Stimulated activated CD8-positive, alpha-beta memory T cell treated with anti-CD3 and anti-CD28 coated beads, Interleukin-4, amount 100 ng/mL, for 4 hours (primary cell): ENCODE results near the gene GSC2.

Experiments
- DNase-seq, 2 donors: peaks; one replicate each; pipeline ENCODE4 v3.0.0-alpha.2; 2020; ENCODE audit warnings: low read depth in 2 of 2, low spot score in 1 of 2

The GSC2 gene

DNA sequence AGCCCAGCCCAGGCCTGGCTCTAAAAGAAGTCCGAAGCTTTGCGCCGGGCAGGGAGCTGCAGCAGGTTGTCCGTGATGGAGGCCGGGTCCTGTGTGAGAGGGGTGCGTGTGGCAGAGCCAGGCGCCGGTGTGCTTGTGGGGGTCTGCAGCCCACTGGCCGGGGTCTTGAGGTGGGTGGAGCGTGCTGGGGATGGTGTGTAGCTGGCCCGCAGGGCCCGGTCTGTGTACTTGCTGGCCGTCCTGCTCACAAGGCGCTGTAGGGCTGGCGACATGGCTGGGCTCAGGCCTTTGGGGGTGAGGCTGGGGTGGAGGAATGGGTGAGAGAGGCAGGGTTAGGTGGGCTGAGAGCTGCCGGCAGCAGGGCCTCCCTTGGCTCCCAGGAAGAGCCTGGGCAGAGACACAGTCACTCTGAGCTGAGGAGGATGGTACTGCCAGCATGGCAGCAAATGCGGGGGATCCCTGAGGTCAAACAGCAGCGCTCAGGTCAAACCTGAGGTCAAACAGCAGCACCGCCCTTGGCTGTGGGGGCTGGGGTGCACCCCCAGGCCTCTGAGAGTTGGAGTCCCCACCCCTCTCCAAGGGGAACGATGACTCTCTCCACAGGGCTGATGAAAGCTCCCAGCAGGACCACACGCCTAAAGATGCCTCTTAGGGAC is 15.8 kb downstream of the GSC2 start:
- DNase-seq, result no peak

DNA sequence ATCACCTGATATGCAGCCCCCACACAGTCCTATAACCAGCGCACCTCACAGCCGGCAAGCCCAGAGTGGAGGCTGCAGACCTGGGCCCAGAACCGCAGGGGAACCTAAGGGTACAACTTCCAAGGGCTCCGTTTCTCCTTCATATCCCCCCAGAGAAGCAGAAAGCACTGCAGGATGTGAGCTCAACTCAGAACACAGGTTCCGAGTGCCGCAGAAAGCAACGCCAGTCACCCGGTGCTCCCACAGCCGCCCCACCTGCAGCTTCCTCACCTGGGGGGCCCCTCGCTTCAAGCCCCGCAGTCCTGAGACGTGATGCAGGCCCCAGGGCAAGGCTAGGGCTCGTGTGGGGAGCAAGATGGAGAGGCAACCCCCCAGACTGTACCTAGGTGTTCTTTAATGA is 16.5 kb downstream of the GSC2 start:
- no peak for DNase-seq

DNA sequence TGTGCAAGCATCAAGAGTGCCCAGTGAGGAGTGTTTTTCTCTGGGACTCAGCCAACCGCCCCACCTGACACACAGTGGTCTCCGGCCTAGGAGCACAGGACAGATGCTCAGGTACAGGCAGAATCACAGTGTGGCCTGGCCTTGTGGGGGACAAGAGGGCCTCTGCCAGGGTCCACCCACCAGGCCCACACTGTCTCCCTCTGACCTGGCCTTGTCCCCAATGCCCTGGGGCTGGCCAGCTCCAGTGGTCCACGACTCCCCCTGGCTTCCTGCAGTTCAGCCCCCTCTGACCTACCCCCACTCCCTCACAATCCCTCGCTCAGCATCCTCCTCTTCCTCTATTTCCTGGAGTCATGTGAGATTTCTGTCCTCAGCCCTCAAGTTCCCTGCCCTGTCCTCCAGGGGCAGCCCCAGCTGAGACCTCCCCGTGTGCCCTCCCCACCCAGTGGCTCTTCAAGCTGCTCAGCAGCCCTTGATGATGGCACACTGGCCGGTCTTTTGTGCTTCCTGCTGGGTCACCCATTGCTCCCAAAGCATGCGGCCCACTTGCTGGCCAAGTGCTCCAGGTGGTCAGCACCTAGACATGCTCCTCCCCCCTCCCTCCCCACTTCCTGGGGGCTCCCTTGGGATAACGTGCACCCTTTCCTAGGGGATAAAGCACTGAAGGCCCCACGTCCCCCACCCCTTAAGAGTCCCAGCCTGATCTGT is 17.2 kb downstream of the GSC2 start:
- DNase-seq, result no peak

DNA sequence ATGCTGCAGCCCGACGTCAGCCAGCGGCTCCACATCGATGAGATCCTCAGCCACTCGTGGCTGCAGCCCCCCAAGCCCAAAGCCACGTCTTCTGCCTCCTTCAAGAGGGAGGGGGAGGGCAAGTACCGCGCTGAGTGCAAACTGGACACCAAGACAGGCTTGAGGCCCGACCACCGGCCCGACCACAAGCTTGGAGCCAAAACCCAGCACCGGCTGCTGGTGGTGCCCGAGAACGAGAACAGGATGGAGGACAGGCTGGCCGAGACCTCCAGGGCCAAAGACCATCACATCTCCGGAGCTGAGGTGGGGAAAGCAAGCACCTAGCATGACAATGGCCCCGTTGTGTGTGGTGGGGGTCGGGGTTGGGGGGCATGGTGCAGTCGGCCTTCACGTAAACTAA is 17.9 kb downstream of the GSC2 start:
- no peak for DNase-seq

DNA sequence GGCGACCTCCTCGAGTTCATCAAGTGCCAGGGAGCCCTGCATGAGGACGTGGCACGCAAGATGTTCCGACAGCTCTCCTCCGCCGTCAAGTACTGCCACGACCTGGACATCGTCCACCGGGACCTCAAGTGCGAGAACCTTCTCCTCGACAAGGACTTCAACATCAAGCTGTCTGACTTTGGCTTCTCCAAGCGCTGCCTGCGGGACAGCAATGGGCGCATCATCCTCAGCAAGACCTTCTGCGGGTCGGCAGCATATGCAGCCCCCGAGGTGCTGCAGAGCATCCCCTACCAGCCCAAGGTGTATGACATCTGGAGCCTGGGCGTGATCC is 18.4 kb downstream of the GSC2 start:
- no peak for DNase-seq

DNA sequence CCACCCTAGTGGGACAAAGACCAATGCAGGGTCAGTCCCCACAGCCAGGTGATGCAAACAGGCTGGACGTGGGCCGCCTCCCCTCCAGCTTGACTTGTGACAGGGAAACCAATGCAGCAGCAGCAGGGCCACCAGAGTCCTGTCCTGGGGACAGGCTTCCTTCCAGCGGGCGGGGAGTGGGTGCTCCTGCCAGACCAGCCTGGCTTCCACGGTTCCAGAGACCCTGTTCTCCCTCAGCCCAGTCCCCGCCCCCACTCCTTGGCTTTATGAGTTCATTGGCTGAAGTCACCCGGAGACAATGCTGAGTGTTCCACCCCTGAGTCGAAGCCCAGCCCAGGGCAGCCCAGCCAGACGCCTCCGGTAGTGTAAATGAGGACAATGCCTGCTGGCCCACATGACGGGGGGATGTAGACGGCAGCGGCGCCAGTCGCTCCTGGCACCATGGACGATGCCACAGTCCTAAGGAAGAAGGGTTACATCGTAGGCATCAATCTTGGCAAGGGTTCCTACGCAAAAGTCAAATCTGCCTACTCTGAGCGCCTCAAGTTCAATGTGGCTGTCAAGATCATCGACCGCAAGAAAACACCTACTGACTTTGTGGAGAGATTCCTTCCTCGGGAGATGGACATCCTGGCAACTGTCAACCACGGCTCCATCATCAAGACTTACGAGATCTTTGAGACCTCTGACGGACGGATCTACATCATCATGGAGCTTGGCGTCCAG is 19.0 kb downstream of the GSC2 start, which contains the start of gene TSSK2:
TSSK2 (plus strand) TSS at position 350 of the 726 bp plus-strand sequence; CDS start at position 442, 92 bp downstream.
- DNase-seq, result no peak

DNA sequence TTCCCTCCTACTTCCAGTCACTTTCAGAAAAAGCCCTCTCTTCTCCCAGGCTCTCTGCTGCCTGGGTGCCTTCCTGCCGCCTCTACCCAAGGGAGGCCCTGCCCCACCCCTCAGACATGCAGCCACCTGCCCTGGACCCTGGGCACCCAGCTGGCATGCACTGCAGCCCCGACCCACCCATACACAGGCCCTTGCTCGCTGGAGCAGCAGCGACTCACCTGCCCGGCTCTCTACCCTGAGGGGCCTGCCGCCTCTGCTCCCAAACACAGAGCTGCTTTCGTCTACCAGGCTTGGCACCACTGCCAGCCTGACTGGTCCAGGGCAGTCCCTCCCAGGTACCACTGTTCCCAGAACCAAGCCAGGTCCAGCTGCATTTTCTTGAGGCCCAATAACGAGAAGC is 20.2 kb downstream of the GSC2 start:
- no peak for DNase-seq

DNA sequence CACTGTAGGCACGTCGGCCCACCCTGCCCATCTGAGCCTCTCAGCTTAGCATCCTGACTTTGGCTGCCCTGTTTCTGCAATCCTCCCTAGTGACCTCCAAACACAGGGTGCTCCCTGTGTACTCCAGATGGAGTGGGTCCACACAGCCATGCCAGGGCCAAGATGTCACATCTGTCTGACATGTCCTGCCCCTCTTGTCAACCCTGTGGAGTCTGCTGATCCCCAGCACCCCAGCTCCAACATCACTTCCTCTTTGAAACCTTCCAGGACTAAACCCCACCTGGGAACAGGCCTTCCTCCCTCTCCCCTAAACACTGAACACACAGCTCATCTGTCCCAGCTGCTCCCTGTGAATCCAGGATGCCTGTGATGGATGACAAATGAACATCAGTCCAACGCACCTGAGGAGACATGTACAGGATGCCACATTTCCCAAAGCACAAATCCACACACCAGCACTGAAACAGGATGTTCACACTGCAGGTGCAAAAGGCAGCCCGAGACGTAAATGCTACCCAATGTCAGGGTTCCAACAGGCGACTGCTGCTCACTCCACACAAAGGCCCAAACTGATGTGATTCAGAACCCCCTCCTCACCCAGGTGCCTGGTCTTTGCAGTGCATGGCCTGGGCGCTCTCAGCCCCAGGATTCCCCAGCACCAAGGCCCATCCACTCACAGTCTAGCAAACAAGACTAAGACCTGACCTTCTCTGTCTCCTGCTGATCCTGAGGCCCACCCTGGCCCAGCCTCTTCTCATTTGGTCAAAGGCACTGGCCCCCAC is 21.0 kb downstream of the GSC2 start:
- no peak for DNase-seq

DNA sequence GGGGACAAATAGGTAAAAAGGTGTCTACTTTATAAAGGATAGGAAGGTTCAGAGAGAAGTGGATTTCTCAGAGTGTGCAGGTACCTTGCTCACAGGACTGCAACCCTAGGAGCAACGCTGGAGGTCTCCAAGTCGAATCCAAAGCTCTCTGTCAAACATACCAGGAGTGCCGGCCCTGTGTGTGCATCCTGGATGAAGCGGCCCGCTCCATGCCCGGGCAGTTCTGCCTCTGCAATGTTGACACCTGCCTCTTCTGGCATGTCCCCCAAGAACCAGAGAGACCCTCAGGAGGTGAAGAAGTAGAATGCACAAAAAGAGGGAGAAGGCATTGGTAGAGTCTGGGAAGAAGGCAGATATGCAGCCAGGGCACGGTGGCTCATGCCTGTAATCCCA is 22.1 kb downstream of the GSC2 start:
- no peak for DNase-seq

DNA sequence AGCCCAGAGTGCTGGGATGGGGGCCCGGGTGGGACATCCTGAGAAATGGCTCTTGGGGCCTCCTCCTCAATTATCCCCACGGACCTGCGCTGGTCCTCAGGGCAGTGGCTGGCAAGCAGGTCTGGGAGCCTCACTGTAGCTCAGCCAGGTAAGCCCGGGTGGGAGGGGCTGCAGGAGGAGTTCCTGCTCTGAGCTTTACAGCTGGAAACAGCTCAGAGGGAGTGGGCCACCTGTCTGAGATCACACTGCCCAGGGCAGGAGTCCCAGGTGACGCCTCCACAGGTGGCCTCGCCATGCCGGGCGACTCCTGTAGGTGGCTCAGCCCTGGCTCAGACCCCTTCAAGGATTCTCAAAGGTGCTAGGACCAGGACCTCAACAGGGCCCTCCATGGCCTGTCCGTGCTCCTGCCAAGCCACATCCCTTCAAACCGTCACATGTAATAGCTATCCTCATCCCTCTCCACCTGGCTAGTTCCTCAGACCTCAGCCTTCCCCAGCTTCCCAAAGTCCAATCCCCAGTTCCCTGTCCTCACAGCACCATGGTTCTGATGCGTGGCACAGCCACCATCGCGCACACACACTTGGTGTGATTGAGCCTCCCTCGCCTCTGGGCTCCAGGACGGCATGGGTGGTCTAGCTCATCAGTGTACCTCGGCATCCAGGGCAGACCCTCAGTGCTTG is 22.6 kb downstream of the GSC2 start:
- DNase-seq, result no peak

DNA sequence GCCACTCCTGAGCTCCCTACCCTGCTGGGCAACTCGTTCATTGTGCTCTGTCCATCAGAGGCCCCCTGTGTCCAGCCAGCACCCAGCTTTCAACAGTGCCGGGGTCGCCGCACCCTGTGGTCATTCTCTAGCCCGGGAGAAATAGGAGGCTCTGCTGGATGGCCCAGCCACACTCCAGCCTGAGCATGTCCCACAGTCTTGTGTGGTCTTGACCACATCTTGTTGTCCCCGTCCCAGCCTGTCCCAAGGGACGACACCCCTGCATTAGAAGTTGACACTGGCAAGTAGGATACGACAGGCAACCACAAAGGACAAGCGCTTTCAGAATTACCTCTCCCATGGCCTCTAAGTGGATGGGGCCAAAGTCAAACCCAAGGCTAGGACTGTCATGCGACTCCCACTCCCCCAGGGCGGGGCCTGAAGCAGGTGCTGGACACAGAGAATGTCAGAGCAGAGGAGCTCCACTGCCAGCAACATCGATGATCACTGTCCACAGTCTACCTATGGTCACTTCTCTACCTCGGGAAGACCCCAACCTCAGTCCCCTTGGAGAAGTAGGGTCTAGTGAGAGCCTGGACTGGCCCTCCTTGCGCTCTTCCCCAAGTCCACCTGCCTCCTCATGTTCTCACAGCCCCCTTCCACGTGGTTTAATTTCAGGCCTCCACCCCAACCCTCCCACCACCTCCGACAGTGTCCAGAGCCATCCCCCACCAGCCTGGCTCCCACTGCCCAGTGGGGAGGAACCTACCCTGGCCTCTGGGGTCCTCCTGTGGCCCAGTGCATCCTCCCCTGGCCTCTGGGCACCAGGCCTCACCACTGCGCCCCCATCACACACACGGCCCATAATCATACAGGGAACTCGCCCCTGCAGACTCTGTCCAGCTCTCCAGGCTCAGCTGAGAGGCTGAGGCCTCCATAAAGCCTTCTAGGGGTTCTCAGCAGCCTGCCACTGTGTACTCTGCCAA is 23.5 kb downstream of the GSC2 start:
- DNase-seq, result no peak

DNA sequence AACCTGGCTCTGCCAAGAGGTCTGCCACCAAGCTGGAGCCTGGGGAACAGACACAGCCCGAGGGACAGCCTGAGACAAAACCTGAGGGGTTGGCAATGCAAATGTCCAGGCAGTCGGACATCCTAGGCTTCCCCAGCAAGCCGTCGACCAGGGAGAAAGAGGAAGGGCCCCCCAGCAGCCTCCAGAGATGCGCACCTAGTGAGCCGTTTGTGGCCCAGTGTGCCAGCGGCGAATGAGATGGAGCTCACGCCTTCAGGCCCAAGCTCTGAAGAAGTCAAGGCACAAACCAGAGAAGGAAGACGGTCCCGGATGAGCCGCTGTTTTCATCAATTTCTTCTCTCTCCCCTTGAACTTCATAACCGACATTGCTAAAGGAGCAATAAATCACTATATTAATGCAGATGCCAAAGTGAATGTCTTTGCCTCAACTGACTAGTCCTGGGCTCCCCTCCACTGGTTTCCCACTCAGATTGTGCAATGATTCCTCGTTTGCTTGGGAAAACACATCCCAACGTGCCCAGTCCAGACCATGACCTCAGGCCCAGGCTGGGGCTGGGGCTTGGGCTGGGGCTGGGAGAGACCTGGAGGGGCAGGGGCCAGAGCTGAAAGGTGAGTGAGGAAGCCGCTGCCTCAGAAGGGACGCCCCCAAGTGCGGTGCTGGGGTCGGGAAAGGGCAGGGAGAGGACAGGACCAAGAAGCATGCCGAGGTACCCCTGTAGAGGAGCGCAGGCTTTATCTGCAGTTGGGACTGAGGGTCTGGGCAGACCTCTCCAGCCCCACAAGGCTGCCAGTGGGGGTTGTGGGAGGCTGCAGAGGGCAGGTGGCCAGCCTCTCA is 24.4 kb downstream of the GSC2 start:
- DNase-seq, result no peak

DNA sequence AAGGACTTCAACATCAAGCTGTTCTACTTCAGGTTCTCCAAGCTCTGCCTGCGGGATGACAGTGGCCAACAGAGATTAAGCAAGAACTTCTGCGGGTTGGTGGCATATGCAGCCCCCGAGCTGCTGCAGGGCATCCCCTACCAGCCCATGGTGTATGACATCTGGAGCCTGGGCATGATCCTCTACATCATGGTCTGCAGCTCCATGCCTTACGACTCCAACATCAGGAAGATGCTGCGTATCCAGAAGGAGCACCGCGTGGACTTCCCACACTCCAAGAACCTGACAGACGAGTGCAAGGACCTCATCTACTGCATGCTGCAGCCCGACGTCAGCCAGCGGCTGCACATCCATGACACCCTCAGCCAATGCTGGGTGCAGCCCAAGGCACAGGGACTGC is 25.1 kb downstream of the GSC2 start:
- DNase-seq, result no peak

DNA sequence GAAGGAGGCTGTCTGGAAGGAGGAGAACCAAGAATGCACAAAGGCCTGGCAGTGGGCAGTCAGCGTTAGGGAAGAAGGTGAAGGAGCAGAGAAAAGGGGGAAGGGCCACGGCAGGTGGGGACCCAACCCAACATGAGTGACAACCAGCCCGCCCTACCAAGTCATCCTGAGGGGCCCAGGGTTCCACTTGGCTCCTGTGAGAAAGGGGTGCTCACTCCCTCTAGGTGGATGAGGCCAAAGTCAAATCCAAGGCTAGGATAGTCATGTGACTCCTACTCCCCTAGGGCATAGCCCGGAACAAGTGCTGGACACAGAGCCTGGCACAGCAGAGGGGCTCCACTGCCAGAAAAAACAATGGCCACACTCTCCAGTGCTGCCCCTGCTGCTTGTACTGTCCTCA is 25.7 kb downstream of the GSC2 start:
- no peak for DNase-seq

DNA sequence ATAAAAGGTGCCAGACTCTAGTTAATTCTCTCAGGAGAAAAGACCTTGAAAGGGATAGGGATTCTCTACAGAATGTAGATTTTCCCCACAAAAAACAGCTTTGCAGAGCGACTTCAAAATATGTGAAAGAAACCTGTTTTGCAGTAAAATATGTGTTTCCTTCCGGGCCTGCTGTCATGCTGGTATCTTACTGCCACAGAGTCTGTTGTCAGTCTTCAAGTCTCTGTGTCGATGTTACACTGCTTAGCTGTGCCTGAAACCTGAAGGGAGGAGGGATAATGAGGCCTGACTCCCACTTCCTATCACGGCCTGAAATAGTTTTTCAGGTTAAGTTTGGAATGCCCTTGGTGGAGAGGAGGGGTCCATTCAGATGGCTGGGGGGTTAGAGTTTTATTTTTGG is 26.2 kb downstream of the GSC2 start:
- no peak for DNase-seq

DNA sequence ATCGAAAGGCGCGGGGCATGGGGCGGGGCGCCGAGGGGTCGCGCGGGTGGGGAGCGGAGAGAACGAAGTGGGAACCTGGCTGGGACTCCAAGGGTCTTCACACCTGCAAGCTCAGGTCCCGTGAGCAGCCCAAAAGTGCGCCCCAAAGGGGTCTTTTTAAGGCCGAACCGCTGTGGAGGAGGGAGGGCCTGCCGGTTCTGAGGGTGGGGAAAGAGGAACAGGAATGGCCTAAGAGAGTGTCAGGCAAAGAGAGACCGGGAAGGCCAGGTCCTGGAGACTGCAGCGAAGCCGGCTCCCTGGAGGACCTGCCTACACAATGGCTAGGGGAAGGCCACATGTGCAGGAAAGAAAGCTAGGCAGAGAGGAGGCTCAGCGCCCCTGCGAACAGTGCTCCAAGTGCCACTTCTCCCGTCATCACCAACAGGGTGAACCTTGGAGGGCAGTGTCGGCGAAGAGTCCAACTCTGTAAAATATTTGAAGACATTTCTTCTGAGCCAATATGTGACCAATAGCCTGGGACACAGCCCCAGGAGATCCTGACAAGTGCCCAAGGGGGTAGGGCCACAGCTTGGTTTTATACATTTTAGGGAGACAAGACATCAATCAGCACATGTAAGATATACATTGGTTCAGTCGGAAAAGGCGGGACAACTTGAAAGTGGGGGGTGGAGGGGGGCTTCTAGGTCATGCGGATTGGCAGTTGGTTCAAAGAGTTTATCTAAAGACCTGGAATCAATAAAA is 27.2 kb downstream of the GSC2 start:
- no peak for DNase-seq

DNA sequence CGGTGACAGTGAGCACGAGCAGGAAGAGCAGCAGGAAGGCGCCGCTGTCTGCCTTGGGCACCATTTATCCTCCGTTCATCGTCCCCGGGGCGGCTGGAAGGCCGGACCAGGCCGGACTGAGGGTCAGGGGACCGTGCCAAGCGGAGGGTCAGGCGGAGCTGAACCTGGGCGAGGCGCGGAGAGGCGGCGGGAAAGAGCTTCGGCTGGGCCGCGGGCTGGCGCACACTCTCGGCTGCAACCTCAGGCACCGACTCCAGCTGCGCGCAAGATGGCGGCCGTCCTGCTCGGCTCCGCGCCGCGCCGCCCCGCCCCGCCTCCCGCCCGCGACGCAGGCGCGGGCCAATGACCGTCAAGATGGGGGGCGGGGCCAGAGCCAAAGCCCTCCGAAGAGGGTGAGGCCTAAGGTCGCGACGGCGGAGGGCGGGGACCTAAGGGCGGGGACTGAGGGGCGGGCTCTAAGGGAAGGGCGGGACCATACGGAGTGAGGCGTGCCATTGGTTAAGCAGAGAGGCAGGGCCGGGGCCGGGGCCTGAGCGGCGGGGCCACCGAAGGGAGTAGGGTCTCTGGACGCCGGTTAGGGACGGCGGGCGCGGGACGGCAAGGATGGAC is 27.8 kb downstream of the GSC2 start, which contains the start of gene DGCR2:
DGCR2 (minus strand) TSS at position 270 of the 609 bp plus-strand sequence; CDS start at position 64, 206 bp downstream.
- peak; percentile 85 to 93 for DNase-seq

DNA sequence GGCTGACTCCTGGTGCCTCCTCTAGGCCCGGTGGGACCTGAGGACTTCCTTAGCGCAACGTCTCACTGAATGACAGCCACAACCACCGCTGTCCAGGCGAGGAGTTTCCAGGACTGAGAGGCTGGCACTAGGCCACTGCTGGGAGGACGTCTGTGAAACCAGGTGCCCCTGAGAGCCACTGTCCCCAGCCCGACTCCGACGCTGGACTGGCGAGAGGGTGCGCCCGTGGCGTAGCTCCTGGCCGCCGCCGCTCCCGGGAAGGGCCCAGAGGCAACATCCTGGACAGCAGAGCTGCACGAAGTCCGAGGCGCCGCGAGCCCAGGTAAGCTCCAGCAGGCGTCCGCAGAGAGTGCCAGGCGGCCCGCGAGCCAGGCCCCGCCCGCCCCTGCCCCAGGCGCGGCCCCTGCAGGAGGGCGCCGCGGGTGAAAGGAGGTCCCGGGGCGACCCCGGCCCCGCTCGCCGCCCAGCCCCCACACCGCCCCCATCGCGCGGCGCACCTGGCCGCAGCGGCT is 28.4 kb downstream of the GSC2 start:
- no peak for DNase-seq
